GM12872 (cell line): ENCODE results near the gene EPN2.

Source experiments
- CTCF ChIP-seq: IDR thresholded peaks from 3 replicates; pipeline ENCODE4 v1.5.1; 2011; ENCODE audit warnings: low read depth, mild to moderate bottlenecking, low read length, moderate library complexity; ENCODE audit not compliant: insufficient read depth

The EPN2 gene

GRCh38 chr17:19305256-19305655 lies 68.1 kb downstream of the EPN2 start:
- TF ChIP-seq CTCF: no peak

DNA sequence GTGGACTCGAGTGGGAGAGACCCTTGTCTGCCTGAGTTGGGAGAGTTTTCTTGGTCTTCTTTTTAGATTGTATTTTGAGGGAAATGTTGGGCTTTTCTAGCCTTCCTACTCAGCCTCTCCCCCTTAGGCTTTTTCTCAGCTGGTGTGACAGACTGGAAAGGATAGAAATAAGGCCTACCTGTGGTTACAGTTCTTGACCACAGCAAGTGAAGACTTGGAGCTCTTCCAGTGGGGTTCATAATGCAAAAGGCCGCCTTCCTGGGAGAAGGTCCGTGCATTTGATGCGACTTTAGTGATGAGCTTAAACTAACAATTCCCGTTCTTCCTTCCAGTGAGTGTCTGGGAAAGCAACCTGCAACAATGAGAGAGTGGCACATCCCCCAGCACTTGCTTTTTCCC lies 68.6 kb downstream of the EPN2 start:
- no peak for TF ChIP-seq CTCF

DNA sequence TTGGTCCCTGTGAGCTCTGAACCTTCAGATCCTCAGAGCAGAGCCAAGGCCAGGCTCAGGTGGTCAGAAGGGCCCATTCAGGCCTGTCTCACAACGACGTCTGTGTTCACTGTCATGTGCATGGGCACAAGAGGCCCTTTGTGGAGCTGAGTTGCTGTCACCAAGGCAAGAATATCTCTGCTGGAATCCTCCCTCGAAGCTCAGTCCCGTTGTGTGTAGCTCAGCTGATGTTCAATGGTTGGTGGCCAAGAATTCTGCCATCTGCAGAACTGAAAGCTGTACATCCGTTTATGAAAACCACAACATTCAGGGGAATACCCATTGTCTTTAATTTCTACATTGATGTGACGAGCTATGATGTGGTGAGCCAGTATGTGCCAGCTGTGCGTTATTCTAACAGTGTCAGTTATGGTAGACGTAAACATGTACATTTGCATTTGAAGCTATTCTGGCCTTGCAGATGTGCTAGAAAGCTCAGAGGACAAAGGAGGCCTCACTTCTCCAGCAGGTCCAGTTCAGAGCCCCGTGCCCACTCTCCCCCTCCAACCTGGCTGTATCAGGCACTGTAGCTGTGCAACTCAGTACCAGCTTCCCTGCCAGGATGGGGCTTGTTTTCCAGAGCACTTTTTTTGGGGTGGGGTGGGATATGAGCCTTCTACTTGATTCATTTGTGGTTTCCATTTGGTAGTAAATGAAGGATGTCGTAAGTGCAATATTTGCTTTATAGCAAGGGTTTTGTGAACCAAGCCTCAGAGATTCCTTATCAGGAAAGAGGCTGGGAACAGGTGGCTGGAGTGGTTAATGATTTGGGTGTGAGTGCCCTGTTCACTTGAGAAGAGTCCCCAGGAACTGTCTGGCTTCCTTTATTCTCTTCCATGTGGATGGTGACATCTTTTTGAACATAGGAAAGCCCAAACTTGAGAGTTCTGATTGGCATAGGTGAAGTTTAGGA lies 69.3 kb downstream of the EPN2 start:
- no peak for TF ChIP-seq CTCF

DNA sequence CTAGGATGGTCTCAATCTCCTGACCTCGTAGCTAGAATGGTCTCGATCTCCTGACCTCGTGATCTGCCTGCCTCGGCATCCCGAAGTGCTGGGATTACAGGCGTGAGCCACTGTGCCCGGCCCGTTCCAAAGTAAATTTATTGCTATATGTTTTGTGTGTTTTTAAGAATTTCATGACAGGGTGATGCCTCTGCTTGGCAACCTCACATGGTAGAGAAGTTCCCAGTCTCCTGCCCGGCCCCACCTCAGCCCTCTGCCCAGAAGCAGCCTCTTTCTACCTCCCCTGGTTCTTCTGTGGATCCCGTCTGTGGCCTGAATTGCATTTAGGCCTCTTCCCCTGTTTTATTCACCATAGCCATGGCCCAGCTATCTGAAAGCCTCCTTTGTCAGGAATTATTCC lies 70.4 kb downstream of the EPN2 start:
- no peak for TF ChIP-seq CTCF

GRCh38 chr17:19308398-19308797 lies 71.2 kb downstream of the EPN2 start:
- no peak for TF ChIP-seq CTCF

DNA sequence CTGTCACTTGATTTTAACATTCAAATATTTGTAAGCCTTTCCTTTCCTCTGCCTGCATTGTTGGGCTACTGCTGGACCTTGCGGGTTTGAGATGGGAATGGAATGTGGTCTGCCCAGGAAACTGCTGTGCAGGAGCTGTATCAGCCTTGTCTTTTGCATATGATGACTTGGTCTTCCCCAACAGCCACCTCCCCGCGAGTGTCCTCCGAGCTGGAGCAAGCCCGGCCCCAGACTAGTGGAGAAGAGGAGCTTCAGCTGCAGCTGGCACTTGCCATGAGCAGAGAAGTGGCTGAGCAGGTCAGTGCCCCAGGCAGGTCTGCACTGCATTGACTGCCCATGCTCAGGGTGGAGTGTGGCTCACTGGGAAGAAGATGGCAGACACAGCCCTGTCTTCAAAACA lies 72.5 kb downstream of the EPN2 start:
- TF ChIP-seq CTCF: no peak

GRCh38 chr17:19310151-19310550 lies 73.0 kb downstream of the EPN2 start:
- TF ChIP-seq CTCF: no peak
